GM21423 (cell line): Measurements from ENCODE around the gene GTF2H2C.
"Not testable (repeated sequence)": the region's sequence is repeated elsewhere in the genome, so short reads cannot be mapped to it uniquely, and the experiment has no call there.

Experiments used
- ATAC-seq: cut with Tn5 transposase; IDR thresholded peaks from one replicate; pipeline ENCODE4 v1.9.1; 2021; ENCODE audit warnings: mild to moderate bottlenecking, moderate library complexity; ENCODE audit not compliant: unreplicated experiment

GTF2H2C gene

DNA sequence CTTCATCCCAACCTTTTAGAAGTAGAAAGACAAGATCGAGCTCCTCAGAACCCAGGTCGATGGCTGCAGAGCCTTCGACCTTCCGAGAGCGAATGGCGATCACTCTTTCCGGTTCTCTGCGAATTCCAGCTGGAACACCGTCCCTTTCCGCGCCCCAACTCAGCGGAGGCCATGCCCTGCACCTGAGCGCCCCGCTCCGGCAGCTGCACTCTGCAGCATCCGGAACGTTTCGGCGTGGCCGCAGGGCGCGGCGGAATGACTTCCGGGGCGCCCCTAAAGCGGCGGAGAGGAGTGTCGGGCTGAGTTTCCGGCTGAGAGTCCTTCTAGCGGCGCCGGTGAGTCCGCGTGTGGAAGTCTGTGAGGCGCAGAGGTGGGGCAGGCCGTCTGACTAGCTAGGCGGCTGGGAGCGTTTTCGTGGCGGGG lies at the start of gene GTF2H2C:
GTF2H2C (plus strand) TSS at position 284 of the 423 bp plus-strand sequence. CDS start 4,942 bp downstream, outside the sequence.
- ATAC-seq: peak; percentile 97

DNA sequence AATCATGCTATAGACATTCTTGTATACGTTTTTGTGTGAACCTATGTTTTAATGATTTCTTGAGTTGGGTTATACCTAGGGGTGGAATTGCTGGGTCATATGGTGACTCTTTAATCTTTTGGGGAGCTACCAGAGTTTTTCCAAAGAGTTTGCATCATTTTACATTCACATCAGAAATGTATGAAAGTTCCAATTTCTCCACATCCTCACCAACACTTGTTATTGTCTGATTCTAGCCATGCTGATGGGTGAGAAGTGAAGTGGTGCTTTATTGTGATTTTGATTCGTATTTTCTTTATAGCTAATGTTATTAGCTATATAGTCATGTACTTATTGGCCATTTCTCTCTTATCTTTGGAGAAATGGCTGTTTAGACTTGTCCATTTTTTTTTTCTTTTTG lies 49.3 kb upstream of the GTF2H2C start:
- ATAC-seq: no peak

DNA sequence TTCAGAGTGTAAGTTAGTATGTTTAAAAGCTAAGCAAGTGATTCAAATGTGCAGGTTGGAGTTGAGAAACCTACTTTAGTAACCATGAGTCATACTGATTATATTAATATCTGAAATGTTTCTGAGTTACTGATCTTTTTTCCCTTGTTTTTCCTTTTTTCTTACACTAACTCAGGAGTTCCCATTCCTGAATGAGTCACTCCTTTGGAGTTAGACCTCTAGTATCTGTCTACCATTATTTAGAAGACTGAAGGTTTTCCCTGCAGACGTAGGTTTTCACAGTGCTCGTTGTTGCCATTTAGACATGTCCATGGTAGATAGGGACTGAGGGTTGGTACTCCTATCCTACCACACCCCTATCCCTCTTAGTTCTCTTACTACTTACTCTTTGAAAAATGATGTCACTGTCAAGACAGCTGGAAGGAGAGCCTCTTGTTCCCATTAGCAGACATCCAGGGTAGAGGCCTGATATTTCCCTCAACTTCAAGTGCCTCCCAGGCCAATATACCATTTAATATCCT lies 47.2 kb upstream of the GTF2H2C start:
- no peak for ATAC-seq

DNA sequence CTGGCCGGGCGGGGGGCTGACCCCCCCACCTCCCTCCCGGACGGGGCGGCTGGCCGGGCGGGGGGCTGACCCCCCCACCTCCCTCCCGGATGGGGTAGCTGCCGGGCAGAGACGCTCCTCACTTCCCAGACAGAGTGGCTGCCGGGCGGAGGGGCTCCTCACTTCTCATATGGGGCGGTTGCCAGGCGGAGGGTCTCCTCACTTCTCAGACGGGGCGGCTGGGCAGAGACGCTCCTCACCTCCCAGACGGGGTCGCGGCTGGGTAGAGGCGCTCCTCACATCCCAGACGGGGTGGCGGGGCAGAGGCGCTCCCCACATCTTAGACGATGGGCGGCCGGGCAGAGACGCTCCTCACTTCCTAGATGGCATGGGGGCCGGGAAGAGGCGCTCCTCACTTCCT lies 44.4 kb upstream of the GTF2H2C start:
- ATAC-seq: not testable (repeated sequence)

DNA sequence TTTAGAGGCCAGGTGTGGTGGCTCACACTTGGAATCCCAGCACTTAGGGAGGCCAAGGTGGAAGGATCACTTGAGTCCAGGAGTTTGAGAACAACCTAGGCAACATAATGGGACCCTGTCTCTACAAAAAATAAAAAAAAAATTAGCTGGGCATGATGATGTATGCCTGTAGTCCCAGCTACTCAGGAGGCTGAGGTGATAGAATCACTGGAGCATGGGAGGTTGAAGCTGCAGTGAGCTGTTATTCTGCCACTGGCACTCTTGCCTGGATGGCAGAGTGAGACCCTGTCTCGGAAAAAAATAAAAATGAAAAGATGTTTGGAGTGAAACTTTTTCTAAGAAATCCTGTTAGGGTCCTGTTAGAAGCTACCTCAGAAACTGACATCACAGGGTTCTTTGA lies 43.2 kb upstream of the GTF2H2C start:
- ATAC-seq: no peak

DNA sequence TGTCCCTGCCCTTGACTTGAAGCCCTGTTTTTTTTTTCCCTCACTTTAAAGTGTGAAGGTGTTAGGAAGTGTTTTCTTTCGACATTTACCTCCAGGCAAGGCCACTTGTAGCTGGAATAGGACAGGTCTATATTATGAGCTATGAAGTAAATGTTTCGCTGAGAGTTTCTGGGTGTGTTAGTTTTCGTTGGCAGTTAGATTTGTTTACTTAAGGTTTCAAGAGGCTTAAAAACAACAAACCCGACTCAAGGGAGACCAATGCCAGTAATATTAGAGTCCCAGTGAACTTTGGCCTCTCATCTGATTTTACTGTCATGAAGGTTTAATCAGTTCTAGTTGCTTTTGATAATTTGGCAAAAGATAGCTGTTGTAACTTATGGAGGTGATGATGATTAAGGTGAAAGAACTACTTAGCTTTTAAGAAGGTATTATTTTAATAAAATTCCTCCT lies 42.2 kb upstream of the GTF2H2C start:
- ATAC-seq: no peak

DNA sequence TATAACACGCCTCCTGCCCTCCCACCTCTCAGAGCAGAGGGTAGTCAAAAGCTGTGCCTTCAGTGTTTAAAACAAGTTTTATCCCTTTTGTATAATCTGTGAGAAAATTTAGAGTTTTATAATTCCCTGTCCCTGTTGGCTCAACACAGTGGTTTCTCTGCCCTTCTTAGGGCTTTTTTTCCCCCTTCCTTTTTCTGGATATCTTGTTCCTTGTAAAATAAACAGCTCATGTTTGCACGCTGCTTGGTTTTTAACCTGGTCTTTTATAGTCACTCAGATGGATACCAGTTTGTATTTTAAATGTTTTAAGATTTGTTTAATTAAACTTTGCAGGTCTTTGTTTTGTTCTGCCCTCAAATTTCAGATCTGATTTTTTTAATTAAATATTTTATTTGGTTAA lies 40.7 kb upstream of the GTF2H2C start:
- ATAC-seq: no peak

DNA sequence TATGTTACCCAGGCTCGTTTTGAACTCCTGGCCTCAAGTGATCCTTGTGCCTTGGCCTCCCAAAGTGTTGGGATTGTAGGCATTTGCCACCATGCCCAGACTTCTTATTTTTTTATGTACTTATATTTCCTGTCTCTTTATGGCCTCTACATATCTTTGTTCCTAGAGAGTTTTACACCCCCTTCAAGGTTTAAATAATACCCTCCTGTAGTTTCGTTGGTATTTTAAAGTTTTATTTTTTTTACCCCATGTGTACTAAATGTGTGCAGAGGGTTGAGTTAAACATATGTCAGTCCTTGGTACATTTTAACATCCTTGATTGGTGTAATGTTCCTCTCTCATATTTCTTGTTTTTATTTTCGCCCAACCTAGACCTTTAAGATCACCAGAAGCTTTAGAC lies 38.0 kb upstream of the GTF2H2C start:
- ATAC-seq: no peak

DNA sequence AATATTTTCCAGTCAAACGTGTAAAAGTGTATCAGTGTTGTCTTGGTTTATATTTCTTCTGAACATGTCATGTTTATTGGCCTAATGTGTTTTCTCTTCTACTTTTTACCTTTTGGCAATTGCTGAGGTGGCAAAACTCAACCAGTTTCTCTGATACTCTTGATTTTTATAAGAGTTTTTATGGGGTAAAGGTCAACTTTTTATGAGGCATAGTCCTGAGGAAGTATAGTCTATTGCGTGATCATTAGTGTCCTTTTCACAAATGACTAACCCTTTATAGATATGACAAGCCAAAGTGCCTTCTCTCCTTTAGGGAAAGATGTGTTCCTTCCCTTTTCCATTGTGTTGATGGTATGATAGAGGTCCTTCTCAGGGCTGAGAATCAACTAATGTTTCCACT lies 34.5 kb upstream of the GTF2H2C start:
- no peak for ATAC-seq

DNA sequence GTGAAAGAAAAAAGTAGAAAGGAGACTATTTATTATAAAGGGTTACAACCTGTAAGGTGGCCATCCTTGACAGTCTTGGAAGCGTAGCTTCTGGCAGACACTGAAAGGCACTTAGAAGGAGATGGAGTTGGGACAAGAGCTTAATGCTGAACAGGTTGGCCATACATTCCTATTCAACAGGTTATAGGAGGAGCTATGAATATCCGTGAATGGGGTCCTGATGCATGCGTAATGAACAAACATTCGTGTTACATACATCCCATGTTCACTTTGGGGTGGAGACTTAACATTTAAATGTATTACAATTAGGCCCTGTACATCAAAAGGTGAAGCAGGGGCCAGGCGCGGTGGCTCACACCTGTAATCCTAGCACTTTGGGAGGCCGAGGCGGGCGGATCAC lies 33.3 kb upstream of the GTF2H2C start:
- ATAC-seq: no peak

DNA sequence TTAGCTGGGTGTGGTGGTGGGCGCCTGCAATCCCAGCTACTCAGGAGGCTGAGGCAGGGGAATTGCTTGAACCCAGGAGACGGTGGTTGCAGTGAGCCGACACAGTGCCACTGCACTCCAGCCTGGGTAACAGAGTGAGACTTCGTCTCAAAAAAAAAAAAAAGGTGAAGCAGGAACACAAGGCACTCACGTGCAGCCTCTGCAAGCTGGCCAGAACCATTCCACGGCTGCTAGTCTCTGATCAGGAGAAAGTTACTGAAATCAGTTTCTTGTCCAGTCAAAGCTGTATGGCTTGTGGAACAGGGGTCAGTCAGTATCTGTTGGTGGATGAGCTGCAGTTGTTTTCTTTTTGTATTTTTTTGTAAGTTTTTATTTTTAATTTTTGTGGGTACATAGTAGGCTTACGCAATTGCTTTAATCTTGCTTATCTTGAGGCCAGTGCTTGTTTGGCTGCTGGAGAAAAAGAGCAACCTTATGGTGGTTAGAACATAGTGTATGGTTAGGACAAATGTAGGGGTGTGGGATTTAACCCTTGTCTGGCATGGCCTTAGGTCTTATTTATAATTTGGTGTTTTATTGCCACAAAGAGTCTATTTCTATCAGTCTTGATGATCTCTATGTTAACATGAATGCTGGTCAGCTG lies 32.7 kb upstream of the GTF2H2C start:
- ATAC-seq: no peak

DNA sequence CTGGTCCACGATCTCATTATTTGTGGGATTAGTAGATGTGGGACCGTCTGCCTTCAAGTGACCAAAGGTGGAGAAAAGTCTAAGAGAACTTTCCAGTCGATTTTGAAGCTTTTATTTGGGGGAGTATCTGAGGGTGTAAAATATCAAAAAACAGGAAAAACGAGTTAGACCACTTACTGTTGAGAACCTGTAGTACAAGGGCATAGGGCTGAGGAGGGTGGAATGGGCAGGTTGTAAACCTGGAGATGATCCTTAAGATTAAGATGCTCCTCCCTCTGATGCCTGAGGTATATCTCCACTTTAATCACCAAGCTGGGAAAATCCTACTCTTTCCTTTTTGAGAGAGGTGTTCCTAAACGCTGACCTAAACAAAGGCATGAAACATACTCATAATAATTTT lies 32.0 kb upstream of the GTF2H2C start:
- no peak for ATAC-seq

DNA sequence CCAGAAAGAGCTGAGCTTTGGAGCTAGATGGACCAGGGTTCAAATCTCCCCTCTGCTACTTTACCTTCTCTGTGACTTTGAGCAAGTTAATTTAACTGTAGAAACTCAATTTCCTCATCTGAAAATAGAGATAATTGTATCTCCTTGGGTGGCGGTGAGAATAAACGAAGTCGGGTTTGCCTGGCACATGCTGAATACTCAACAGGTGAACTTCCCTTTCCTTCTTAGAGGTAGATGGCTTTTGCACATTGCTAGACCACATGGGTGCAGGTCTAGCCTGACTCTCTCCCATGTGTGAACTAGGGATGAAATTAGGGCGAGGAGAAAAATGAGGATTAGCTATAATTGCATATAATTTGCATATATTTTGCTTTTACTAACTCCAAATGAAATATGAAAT lies 31.4 kb upstream of the GTF2H2C start:
- ATAC-seq: no peak

DNA sequence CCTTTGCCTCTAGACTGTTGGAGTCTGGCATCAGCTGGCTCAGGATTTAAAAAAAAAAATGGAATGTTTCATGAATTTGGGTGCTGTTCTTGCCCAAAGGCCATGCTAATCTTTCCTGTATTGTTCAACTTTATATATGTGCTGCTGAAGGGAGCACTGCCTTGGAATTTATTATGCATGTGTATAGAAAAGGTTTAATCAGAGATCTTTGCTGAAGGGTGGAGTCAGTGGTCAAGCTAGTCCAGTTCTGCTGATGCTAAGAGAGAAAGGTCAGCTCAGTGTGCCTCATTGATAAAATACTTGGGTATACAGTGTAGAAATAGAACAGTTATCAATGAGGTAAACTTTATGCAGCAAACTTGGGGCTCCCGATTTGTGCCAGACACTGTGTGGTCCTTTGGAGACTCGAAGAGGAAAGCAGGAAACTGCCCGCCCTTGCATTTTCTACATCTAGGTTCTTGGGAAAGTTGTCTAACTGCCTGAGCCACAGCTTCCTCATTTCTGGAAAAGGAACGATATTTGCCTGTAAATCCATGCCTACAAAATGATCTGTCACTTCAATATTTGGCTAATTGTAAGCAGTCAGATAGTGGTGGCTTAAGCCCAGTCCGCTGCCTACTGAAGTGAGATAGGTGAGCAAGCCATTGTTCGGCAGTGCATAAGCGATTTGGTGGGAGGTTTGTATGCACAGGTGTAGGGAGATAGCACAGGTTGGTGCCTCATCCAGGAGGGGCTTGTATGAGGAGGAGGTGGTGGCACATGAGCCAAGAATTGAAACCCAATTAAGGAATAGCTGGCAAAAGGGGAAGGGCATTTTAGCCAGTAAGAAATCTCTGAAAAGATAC lies 29.2 kb upstream of the GTF2H2C start:
- ATAC-seq: no peak

DNA sequence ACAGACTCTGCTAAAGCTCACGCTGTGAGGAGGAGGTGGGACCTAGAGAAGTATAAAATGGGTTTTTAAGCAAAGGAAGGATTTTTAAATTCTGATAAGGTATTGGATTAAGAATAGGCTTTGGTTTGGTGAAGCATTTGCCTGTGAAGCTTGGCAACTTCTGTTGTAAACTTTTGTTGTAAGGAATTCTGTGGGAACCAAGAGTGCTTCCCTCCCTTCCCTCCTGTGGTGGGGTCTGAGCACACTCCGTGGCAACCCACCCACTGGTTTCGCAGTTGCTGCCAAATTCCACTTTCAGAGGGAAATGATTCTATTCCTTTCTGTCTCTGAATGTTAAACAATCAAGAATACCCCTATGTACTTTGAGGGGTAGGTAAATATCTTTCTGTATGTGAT lies 28.6 kb upstream of the GTF2H2C start:
- ATAC-seq: no peak

DNA sequence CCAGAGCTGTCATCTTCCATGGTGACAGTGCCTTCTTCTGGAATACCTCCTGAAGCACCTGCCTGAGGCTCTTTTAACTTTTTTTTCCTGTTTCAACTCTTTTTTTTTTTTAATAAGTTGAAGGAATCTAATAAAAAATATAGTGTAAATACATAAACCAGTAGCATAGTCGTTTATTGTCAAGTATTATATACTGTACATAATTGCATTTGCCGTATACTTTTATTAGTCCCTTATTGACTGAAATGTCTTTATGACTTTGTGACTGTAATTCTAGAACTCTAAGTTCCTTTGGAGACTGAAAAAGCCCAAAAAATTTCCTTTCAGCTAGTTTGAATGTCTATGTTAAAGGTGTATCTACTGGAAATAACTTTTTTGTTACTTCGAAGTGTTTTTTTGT lies 22.1 kb upstream of the GTF2H2C start:
- ATAC-seq: not testable (repeated sequence)

DNA sequence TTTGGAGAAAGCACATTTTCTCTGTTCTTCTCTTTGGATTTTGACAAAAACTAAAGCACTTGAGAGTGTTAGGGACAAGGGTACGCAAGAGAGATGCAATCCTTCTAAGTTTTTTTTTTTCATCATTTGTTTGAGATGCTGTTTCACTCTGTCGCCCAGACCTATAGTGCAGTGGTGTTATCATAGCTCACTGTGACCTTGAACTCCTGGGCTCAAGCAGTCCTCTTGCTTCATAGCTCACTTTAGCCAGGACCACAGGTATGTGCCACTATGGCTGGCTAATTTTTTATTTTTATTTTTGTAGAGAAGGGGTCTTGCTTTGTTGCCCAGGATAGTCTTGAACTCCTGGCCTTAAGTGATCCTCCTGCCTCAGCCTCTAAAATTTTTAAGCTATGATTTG lies 21.3 kb upstream of the GTF2H2C start:
- not testable (repeated sequence) for ATAC-seq

DNA sequence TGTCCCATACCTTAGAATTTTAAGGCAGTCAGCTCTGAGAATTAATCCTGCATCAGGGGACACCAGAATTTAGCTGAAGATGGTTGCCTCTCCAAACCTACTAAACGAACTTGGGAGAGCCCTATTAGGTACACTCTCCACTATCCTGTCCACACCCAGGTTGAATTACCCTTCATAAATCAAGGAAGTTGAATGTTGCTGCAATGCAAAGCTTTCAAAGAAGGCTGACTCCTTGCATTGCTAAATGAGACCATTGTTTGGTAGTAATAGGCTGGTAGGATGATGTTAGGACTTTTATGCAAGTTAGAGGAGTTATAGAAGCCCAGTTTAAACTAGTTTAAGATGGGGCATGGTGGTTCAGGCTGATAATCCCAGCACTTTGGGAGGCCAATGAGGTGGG lies 18.6 kb upstream of the GTF2H2C start:
- not testable (repeated sequence) for ATAC-seq

DNA sequence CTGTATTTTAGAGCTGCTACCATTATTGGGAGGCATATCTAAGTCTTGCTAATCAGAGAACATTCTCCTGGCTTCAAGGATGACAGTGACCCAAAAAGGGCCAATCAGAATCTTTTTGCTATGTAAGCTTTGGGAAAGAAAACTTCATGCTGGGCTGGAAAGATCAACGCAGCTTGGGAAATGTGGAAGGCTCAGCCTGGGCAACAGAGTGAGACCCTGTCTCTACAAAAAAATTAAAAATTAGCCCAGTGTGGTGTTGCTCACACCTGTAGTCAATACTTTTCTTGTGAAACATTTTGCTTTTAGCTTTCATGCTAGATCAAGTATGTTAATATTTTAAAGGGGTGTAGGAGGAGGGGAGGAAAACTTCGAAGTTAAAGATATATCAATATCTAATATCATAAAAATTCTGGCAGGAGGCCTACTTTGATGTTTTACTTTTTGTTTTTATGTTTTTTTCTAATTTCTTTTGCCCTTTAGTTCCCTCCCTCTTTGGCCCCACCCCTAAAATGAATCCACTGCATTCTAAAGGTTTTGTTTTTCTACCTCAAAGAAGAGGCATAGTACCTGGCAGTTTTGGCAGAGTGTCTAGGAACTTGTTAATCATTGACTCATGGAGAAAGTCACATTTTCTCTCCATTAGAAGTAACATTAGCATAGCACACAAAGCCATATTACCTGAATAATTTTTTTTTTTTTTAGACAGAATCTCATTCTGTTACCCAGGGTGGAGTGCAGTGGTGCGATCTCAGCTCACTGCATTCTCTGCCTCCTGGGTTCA lies 17.0 kb upstream of the GTF2H2C start:
- ATAC-seq: not testable (repeated sequence)

DNA sequence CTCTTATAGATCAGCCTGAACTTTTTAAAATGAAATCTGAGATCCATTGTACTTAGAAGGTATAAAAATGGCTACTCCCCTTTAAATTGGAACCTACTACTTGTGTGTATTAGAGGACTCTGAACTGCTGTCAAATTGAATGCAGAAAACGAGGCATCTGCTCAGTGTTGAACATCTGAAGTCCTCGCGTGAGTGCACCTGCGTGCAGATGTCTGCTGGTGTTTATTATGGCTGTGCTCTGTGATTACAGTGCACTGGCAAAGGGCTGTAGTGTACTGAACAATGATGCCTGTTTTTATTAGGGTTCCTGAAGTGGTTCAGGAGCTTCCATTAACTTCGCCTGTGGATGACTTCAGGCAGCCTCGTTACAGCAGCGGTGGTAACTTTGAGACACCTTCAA lies 15.4 kb upstream of the GTF2H2C start:
- ATAC-seq: not testable (repeated sequence)
